Measurements from ENCODE around the gene DPYD. TPM values are rescaled to one million over a fixed set of nuclear protein-coding genes. Genes with fewer than 3 reads are reported as not detected.

The DPYD gene
- total RNA-seq (10 to 100 TPM in 2 of 9 donors, 1 to 10 TPM in 7; 7.1 to 38.4 (median 8.0) TPM), polyA plus RNA-seq (1 to 10 TPM; 2.6 to 3.9 TPM)
- long read RNA-seq, donor 1, full-length matches to known transcripts = 6 of 18 reads
- long read RNA-seq, donor 1, partial matches to known transcripts = 4 of 18 reads
- long read RNA-seq, donor 1, other reads (novel, unspliced or antisense) = 8 of 18 reads
- long read RNA-seq, donor 2, full-length matches to known transcripts = 6 of 18 reads
- long read RNA-seq, donor 2, partial matches to known transcripts = 6 of 18 reads
- long read RNA-seq, donor 2, other reads (novel, unspliced or antisense) = 6 of 18 reads
- long read RNA-seq, donor 3, full-length matches to known transcripts = 4 of 7 reads
- long read RNA-seq, donor 3, partial matches to known transcripts = 2 of 7 reads
- long read RNA-seq, donor 3, other reads (novel, unspliced or antisense) = 1 of 7 reads

GRCh38 chr1:97920832-97921571 lies at the start of gene DPYD:
Gene DPYD (minus strand): TSS chr1:97921034. CDS start chr1:97920922, 112 bp downstream.
- peak; percentile 89 to 95 (median 93) for DNase-seq
- ATAC-seq = peak; percentile 84 to 100 (median 98)
- Histone ChIP-seq H3K27me3 (no peaks in the 10 kb centered on the region), H3K27ac (peak within 1 kb of the TSS; percentile 86 to 95 (median 93)), H3K9me3 (no peaks in the 10 kb centered on the region), H3K4me1 (peaks cover 0 to 38% (median 16%) of the 10 kb centered on the region in 12 donors), H3K4me3 (peak within 1 kb of the TSS; percentile 80 to 99 (median 88)), H3K36me3 (no peaks in the 10 kb centered on the region)
- intact Hi-C loops (cut with DNase I) = loop anchor here in 1 of 10 donors (5.0 kb wide), 1 partner anchor 69 kb away; no protein-coding TSS in a partner anchor
- TF ChIP-seq CTCF (IDR thresholded peaks at IDR 0.05) (no peak), POLR2A (IDR thresholded peaks at IDR 0.05) (peak in 1 of 2 donors; percentile 89)
- 0 to 1% (median 0%) methylated on average over 11 to 50 of the region's 50 CpGs for WGBS, 4 donors

GRCh38 chr1:97960470-97960869 lies 39.6 kb upstream of the DPYD start:
- Histone ChIP-seq H3K4me3 (no peak overlapping the region), H3K4me1 (no peaks in the 10 kb centered on the region), H3K36me3 (no peaks in the 10 kb centered on the region), H3K27me3 (peaks cover 0 to 5% (median 0%) of the 10 kb centered on the region in 9 donors), H3K9me3 (no peaks in the 10 kb centered on the region), H3K27ac (no peak overlapping the region)
- no peak for ATAC-seq
- intact Hi-C loops (cut with DNase I) = no loop called here
- TF ChIP-seq POLR2A (IDR thresholded peaks at IDR 0.05) (no peak), CTCF (IDR thresholded peaks at IDR 0.05) (no peak)
- DNase-seq = no peak

GRCh38 chr1:97947695-97948094 lies 26.9 kb upstream of the DPYD start:
- no peaks in the 10 kb centered on the region for H3K36me3 ChIP-seq
- TF ChIP-seq POLR2A (IDR thresholded peaks at IDR 0.05) (no peak), CTCF (IDR thresholded peaks at IDR 0.05) (no peak)
- H3K4me1 ChIP-seq = peaks cover 0 to 1% (median 0%) of the 10 kb centered on the region in 12 donors
- ATAC-seq = no peak
- no peak overlapping the region for H3K27ac ChIP-seq
- H3K4me3 ChIP-seq = no peak overlapping the region
- no peak for DNase-seq
- 71 to 80% (median 79%) methylated on average over 3 of the region's 3 CpGs for WGBS, 4 donors
- intact Hi-C loops (cut with DNase I) = no loop called here
- H3K9me3 ChIP-seq = no peaks in the 10 kb centered on the region
- H3K27me3 ChIP-seq = no peaks in the 10 kb centered on the region

- Histone ChIP-seq H3K4me3 (no peak overlapping the region), H3K4me1 (peaks cover 0 to 5% (median 0%) of the 10 kb centered on the region in 12 donors), H3K27ac (no peak overlapping the region), H3K36me3 (no peaks in the 10 kb centered on the region), H3K27me3 (peaks cover 0 to 4% (median 0%) of the 10 kb centered on the region in 9 donors), H3K9me3 (no peaks in the 10 kb centered on the region)
- 52 to 65% (median 58%) methylated on average over 4 of the region's 4 CpGs for WGBS, 4 donors
- TF ChIP-seq POLR2A (IDR thresholded peaks at IDR 0.05) (no peak), CTCF (IDR thresholded peaks at IDR 0.05) (no peak)
- intact Hi-C loops (cut with DNase I) = no loop called here
- no peak for DNase-seq
- ATAC-seq = no peak
These were observed 22.5 kb upstream of the DPYD start for GRCh38 chr1:97943354-97943753.
